ENCODE data around the gene SNX32.

SNX32 gene

DNA sequence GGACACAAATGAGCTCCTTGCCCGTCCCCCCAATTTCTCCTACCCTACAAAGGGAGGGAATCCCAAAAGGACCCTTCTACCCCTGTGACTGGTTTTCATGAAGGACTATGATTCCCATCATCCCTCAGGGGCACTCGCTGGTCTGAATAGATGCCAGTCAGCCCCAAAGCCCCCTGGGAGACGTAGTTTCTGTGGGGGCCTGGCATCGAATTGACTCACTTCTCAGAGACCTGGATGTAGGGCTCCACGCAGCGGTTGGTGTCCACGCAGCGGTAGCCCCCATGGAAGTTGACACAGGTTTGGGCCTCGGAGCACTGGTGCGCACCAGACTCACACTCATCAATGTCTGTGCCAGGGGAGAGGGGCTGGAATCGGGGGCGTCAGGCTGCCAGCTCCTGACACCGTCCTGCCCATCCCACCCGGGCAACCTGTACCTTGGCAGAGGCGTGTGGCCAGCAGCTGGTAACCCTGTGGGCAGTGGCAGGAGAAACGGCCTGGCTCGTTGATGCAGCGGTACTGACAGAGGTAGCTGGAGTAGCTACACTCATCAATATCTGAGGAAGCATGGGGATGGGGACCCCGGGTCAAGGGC, 34.4 kb downstream of the SNX32 start:
- no peak for DNase-seq (ENCODE audit: low read depth)

DNA sequence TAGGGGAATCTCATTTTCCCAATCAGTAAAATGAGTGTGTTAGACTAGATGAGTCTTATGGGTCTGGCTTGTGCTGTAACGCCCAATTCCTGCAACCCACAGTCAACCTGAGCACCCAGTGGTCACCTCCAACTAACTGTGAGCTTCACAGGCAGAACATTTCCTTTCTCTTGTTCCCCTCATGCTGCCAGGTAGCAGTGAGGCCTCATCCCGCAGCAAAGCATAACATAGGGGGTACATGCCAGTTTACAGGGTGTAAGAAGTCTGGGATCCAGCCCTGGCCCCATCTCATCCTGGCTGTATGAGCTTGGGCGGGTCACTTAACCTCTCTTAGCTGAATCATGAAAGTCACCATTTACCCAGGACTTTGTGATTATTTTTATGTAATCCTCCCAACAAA, 35.1 kb downstream of the SNX32 start:
- DNase-seq (ENCODE audit: low read depth) = no peak

GRCh38 chr11:65869643-65870306, 36.0 kb downstream of the SNX32 start:
- no peak for DNase-seq (ENCODE audit: low read depth)

GRCh38 chr11:65870307-65870658, 36.5 kb downstream of the SNX32 start:
- DNase-seq (ENCODE audit: low read depth) = no peak

DNA sequence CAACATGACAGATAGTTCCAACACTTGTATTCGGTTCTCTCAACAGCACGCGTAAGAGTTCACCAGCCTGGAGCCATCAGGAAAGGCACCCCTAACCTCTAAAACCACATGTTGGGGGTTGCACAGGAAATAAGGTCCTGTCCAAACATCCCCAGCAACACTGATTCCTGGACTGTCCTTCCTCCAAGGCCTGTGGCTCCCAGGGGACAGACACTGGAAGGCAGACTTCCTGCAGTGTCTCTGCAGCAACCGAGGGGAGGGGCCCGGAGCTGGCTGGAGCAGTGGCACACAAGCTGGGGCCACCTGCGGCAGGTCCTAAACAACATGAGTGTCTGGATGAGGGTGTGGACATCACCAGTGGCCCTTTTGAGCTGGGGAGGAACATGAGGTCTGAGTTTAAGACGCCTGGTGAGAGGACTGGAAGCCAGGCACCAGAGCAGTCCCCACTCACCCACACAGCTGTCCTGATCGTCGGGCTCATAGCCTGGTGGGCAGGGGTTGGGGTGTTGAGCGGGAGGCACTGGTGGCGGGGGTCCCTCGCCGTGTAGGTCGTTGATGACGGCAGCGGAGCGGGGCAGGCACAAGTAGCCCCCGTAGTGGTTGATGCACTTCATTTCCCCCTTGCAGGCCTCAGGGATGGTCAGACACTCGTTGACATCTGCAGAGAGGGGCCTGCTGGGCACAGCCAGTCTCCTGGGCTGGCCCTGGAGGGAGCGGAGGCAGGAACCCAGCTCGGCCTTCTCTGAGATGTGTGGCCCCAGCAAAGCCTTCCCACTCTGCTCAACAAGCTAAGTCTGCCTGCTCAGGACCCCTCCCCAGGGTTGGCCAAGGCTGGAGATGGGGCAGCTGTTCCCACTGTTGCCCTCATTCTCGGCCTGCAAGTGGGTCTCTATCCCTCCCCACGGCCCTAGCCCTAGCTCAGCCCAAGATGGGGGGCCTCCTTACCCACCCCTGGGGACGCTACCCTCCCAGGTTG, 37.2 kb downstream of the SNX32 start:
- no peak for DNase-seq (ENCODE audit: low read depth)

DNA sequence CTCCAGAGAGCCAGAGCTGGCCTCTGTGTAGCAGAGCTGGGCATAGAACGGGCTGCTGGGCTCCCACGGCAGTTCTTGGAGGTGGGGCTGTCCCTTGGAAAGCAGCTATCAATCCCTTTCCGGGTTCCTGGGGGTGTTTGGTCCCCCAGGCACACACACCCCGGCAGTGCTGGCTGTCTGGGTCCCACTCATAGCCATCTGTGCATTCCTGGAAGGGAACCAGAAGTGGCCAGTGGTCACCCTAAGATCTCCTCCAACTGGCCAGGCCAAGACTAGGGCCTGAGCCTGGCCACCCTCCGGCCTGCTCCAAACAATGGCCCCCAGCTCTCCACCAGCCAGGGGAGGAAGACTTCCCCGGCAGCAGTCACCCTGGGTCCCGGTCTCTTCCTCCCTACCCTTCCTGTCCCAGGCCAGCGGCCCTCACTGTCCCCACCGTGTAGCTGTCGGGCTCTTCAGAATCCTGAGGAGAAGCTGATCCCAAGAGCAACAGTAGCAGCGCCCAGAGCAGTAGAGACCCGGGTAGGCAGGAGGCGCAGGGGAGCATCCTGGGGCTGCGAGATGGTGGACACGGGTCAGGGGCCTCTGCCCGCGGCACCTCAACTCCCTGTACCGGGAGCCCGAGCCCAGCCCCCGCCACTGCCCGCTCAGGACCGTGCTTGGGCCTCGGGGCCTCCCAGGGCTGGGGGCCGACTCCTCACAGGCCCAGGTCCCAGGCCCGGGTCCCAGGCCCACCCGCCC, 38.2 kb downstream of the SNX32 start:
- DNase-seq (ENCODE audit: low read depth) = no peak

- DNase-seq (ENCODE audit: low read depth) = no peak
Measured at GRCh38 chr11:65872586-65873317, 39.0 kb downstream of the SNX32 start, which contains the start of gene EFEMP2. EFEMP2 (minus strand) TSS chr11:65872800; CDS start chr11:65872354, 446 bp downstream.

DNA sequence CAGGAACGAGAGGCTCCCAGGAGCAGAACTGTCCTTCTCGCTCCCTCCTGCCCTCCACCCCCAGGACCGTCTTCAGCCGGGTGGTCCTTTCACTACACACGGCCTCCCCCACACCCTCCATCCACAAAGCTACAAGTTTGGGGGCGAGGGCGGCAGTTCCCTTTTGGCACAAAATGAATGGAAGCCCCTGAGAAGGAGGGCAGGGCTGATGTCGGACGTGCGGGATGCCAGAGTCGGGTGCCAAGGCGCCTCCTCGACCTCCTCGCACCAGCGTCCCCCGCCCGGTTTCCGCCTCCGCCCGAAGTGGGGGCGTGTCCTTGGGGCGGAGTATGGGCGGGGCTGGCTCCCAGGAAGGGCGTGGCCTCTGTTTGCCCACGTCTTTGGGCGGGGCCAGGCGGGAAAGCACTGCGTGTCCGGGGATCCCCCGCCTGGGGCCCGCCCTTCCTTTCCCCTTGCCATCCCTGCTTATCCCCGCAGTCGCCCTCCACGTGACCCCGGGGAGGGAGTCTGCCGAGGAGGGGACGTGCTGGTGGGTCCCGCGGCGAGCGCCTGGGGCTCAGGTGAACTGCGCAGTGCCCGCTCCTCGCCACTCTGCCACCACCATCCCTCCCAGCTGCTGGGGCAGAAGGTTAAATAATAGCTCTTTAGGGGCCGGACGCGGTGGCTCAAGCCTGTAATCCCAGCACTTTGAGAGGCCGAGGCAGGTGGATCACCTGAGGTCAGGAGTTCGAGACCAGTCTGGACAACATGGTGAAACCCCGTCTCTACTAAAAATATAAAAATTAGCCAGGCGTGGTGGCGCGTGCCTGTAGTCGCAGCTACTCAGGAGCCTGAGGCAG, 39.8 kb downstream of the SNX32 start:
- DNase-seq (ENCODE audit: low read depth) = peak; percentile 94

- DNase-seq (ENCODE audit: low read depth) = no peak
Measured at GRCh38 chr11:65879617-65880016, 45.9 kb downstream of the SNX32 start, which contains the start of gene CTSW. CTSW (plus strand) TSS chr11:65879837; CDS start chr11:65879855, 18 bp downstream.

DNA sequence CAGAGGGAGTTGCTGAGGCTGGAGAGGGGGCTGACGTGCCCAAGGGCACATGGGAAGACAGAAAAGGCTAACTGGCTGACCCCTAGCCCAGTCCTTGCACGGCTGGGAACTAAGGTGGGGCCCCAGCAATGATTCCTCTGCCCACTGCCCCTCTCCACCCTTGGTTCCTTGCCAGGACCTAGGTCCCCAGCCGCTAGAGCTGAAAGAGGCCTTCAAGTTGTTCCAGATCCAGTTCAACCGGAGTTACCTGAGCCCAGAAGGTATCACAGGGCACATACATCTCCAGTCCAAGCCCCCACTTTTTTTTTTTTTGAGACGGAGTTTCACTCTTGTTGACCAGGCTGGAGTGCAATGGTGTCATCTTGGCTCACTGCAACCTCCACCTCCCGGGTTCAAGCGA, 46.3 kb downstream of the SNX32 start:
- no peak for DNase-seq (ENCODE audit: low read depth)

GRCh38 chr11:65880844-65881421, 47.2 kb downstream of the SNX32 start:
- DNase-seq (ENCODE audit: low read depth) = no peak

- DNase-seq (ENCODE audit: low read depth) = no peak
Measured at GRCh38 chr11:65882120-65883057, 48.6 kb downstream of the SNX32 start.

- DNase-seq (ENCODE audit: low read depth) = no peak
Measured at GRCh38 chr11:65883058-65883761, 49.4 kb downstream of the SNX32 start.

- no peak for DNase-seq (ENCODE audit: low read depth)
Measured at GRCh38 chr11:65883786-65884715, 50.3 kb downstream of the SNX32 start.

DNA sequence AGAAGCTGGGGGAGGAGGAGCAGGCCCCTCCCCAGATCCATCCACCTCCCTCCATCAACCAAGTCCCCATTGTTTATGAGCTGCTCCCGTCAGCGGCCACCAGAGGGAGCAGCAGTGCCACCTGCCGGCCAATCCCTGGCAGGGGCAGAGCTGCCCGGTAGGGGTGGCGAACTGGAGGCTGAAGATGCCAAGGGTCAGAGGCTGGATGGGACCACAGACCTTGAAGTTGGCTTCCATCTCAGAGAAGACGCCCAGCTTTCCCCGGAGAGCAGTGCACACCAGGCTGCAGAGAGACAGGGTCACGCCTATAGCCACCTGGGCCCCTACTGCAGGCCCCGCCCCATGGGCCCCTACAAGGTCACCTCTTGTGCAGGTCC, 50.9 kb downstream of the SNX32 start:
- DNase-seq (ENCODE audit: low read depth) = no peak

- DNase-seq (ENCODE audit: low read depth) = no peak
Measured at GRCh38 chr11:65885231-65885630, 51.5 kb downstream of the SNX32 start.

Data from CMK (cell line).